IgD-negative memory B cell (primary cell): Measurements from ENCODE around the gene DBR1. TPM values are rescaled to one million over a fixed set of nuclear protein-coding genes. Genes with fewer than 3 reads are reported as not detected.

Experiments
- H3K27ac Mint-ChIP-seq, 3 donors: one replicate each; pipeline ENCODE4 v1.8.0; 2020 to 2022; ENCODE audit warnings: mild to moderate bottlenecking in 3 of 3, mixed read lengths in 3 of 3, moderate library complexity in 1 of 3
- H3K27me3 Mint-ChIP-seq: one replicate; pipeline ENCODE4 v1.8.0; 2021; ENCODE audit warnings: mixed read lengths
- H3K36me3 Mint-ChIP-seq: one replicate; pipeline ENCODE4 v1.8.0; 2020; ENCODE audit warnings: mild to moderate bottlenecking, mixed read lengths
- H3K4me1 Mint-ChIP-seq, 3 donors: one replicate each; pipeline ENCODE4 v1.8.0; 2020 to 2022; ENCODE audit warnings: mixed read lengths in 3 of 3, mild to moderate bottlenecking in 1 of 3
- H3K4me3 Mint-ChIP-seq, 4 donors: one replicate each; pipeline ENCODE4 v1.8.0; 2020 to 2022; ENCODE audit warnings: mild to moderate bottlenecking in 4 of 4, mixed read lengths in 4 of 4, moderate library complexity in 3 of 4
- H3K9me3 Mint-ChIP-seq, 3 donors: one replicate each; pipeline ENCODE4 v1.8.0; 2020 to 2021; ENCODE audit warnings: mixed read lengths in 3 of 3, mild to moderate bottlenecking in 1 of 3
- polyA plus RNA-seq: library from polyadenylated mRNA; unstranded; fragments of 300-500 nt; fragmentation: Illumina TruSeq; gene quantifications from one replicate; pipeline ENCODE4 v1.2.3, GENCODE V29; 2021

Gene DBR1
- polyA plus RNA-seq, 1 donor from 2014 or later, result 12.9 TPM

GRCh38 chr3:138197524-138197923 is 22.8 kb upstream of the DBR1 start:
- H3K27me3 Mint-ChIP-seq, result no peaks in the 10 kb centered on the region
- H3K4me3 Mint-ChIP-seq, result no peak overlapping the region
- peaks cover 19 to 40% (median 30%) of the 10 kb centered on the region in 3 donors for H3K4me1 Mint-ChIP-seq
- no peak overlapping the region for H3K27ac Mint-ChIP-seq
- no peaks in the 10 kb centered on the region for H3K36me3 Mint-ChIP-seq
- no peaks in the 10 kb centered on the region for H3K9me3 Mint-ChIP-seq

GRCh38 chr3:138197058-138197457 is 22.3 kb upstream of the DBR1 start:
- Mint-ChIP-seq H3K4me1 (peaks cover 19 to 38% (median 30%) of the 10 kb centered on the region in 3 donors), H3K27ac (no peak overlapping the region), H3K27me3 (no peaks in the 10 kb centered on the region), H3K36me3 (no peaks in the 10 kb centered on the region), H3K4me3 (no peak overlapping the region), H3K9me3 (no peaks in the 10 kb centered on the region)

- Mint-ChIP-seq H3K27ac (no peak overlapping the region), H3K4me3 (no peak overlapping the region), H3K4me1 (peaks cover 17 to 37% (median 33%) of the 10 kb centered on the region in 3 donors), H3K36me3 (no peaks in the 10 kb centered on the region), H3K9me3 (no peaks in the 10 kb centered on the region), H3K27me3 (no peaks in the 10 kb centered on the region)
Observed at GRCh38 chr3:138196023-138196422, 21.3 kb upstream of the DBR1 start.

- H3K9me3 Mint-ChIP-seq, result no peaks in the 10 kb centered on the region
- H3K27ac Mint-ChIP-seq, result no peak overlapping the region
- peaks cover 17 to 42% (median 35%) of the 10 kb centered on the region in 3 donors for H3K4me1 Mint-ChIP-seq
- H3K36me3 Mint-ChIP-seq, result no peaks in the 10 kb centered on the region
- no peaks in the 10 kb centered on the region for H3K27me3 Mint-ChIP-seq
- no peak overlapping the region for H3K4me3 Mint-ChIP-seq
Observed at GRCh38 chr3:138195481-138195880, 20.8 kb upstream of the DBR1 start.

- Mint-ChIP-seq H3K27me3 (peaks cover 10% of the 10 kb centered on the region), H3K4me1 (peaks cover 21 to 32% (median 30%) of the 10 kb centered on the region in 3 donors), H3K27ac (peak overlapping the region; percentile 56 to 99 (median 99)), H3K9me3 (no peaks in the 10 kb centered on the region), H3K4me3 (peak overlapping the region; percentile 94 to 99 (median 96)), H3K36me3 (peaks cover 4% of the 10 kb centered on the region)
Observed at GRCh38 chr3:138188013-138188730, 13.5 kb upstream of the DBR1 start.

- Mint-ChIP-seq H3K27me3 (peaks cover 10% of the 10 kb centered on the region), H3K36me3 (peaks cover 4% of the 10 kb centered on the region), H3K4me3 (peak within 1 kb of the TSS; percentile 94 to 99 (median 96)), H3K4me1 (peaks cover 21 to 32% (median 30%) of the 10 kb centered on the region in 3 donors), H3K27ac (peak within 1 kb of the TSS; percentile 56 to 99 (median 99)), H3K9me3 (no peaks in the 10 kb centered on the region)
Observed at GRCh38 chr3:138187296-138188012, 12.7 kb upstream of the DBR1 start, which contains the start of gene ARMC8. Gene ARMC8 (plus strand): TSS chr3:138187301. CDS start chr3:138187555, 254 bp downstream.

- peak overlapping the region; percentile 94 to 99 (median 96) for H3K4me3 Mint-ChIP-seq
- H3K27me3 Mint-ChIP-seq, result peaks cover 10% of the 10 kb centered on the region
- H3K9me3 Mint-ChIP-seq, result no peaks in the 10 kb centered on the region
- peaks cover 21 to 32% (median 30%) of the 10 kb centered on the region in 3 donors for H3K4me1 Mint-ChIP-seq
- peak overlapping the region; percentile 56 to 99 (median 99) for H3K27ac Mint-ChIP-seq
- peaks cover 4% of the 10 kb centered on the region for H3K36me3 Mint-ChIP-seq
Observed at GRCh38 chr3:138186803-138187295, 12.1 kb upstream of the DBR1 start.

- Mint-ChIP-seq H3K27me3 (peaks cover 10% of the 10 kb centered on the region), H3K4me3 (peak overlapping the region in 3 of 4 donors; percentile 94 to 97 (median 96)), H3K27ac (peak overlapping the region in 1 of 3 donors; percentile 56), H3K4me1 (peaks cover 21 to 26% (median 25%) of the 10 kb centered on the region in 3 donors), H3K36me3 (peaks cover 4% of the 10 kb centered on the region), H3K9me3 (no peaks in the 10 kb centered on the region)
Observed at GRCh38 chr3:138186221-138186620, 11.5 kb upstream of the DBR1 start.

- Mint-ChIP-seq H3K27me3 (peaks cover 10% of the 10 kb centered on the region), H3K27ac (no peak overlapping the region), H3K4me3 (peak overlapping the region in 1 of 4 donors; percentile 94), H3K4me1 (peaks cover 19 to 22% (median 21%) of the 10 kb centered on the region in 3 donors), H3K9me3 (no peaks in the 10 kb centered on the region), H3K36me3 (peaks cover 4% of the 10 kb centered on the region)
Observed at GRCh38 chr3:138184994-138185393, 10.3 kb upstream of the DBR1 start.

- Mint-ChIP-seq H3K9me3 (no peaks in the 10 kb centered on the region), H3K4me3 (peak overlapping the region in 1 of 4 donors; percentile 24), H3K4me1 (no peaks in the 10 kb centered on the region), H3K27me3 (peaks cover 11% of the 10 kb centered on the region), H3K36me3 (no peaks in the 10 kb centered on the region), H3K27ac (no peak overlapping the region)
Observed at GRCh38 chr3:138180375-138181029, 5.8 kb upstream of the DBR1 start.

- Mint-ChIP-seq H3K27me3 (peaks cover 2% of the 10 kb centered on the region), H3K4me1 (peaks cover 17 to 38% (median 21%) of the 10 kb centered on the region in 3 donors), H3K9me3 (no peaks in the 10 kb centered on the region)
Observed at GRCh38 chr3:138173769-138174420, 826 bp downstream of the DBR1 start.

GRCh38 chr3:138172625-138173024 is 2.1 kb downstream of the DBR1 start:
- H3K36me3 Mint-ChIP-seq, result peaks cover 2% of the 10 kb centered on the region
- peaks cover 19 to 38% (median 21%) of the 10 kb centered on the region in 3 donors for H3K4me1 Mint-ChIP-seq
- H3K9me3 Mint-ChIP-seq, result no peaks in the 10 kb centered on the region
- peak overlapping the region in 3 of 4 donors; percentile 48 to 80 (median 74) for H3K4me3 Mint-ChIP-seq
- H3K27me3 Mint-ChIP-seq, result no peaks in the 10 kb centered on the region
- peak overlapping the region in 1 of 3 donors; percentile 40 for H3K27ac Mint-ChIP-seq

More at GRCh38 chr3:138173769-138174420, 826 bp downstream of the DBR1 start:
- H3K36me3 Mint-ChIP-seq, result peaks cover 2% of the 10 kb centered on the region
- peak overlapping the region; percentile 91 to 95 (median 92) for H3K27ac Mint-ChIP-seq
- peak overlapping the region; percentile 90 to 99 (median 98) for H3K4me3 Mint-ChIP-seq

GRCh38 chr3:138165061-138165460 is 9.7 kb downstream of the DBR1 start:
- peaks cover 0 to 5% (median 0%) of the 10 kb centered on the region in 3 donors for H3K4me1 Mint-ChIP-seq
- H3K9me3 Mint-ChIP-seq, result peaks cover 0 to 2% (median 0%) of the 10 kb centered on the region in 3 donors
- H3K27ac Mint-ChIP-seq, result no peak overlapping the region
- no peaks in the 10 kb centered on the region for H3K27me3 Mint-ChIP-seq
- peaks cover 13% of the 10 kb centered on the region for H3K36me3 Mint-ChIP-seq
- H3K4me3 Mint-ChIP-seq, result peak overlapping the region in 1 of 4 donors; percentile 57

GRCh38 chr3:138157743-138158142 is 17.0 kb downstream of the DBR1 start:
- Mint-ChIP-seq H3K27me3 (peaks cover 3% of the 10 kb centered on the region), H3K9me3 (peaks cover 3 to 16% (median 4%) of the 10 kb centered on the region in 3 donors), H3K4me3 (no peak overlapping the region), H3K4me1 (no peaks in the 10 kb centered on the region), H3K27ac (no peak overlapping the region), H3K36me3 (peaks cover 6% of the 10 kb centered on the region)
